Right cardiac atrium (tissue), 5 donors: ENCODE measurements around the gene TACR1. TPM values are rescaled to one million over a fixed set of nuclear protein-coding genes. Genes with fewer than 3 reads are reported as not detected.
A peak's percentile ranks its signal among the peaks of the same experiment; 100 is the strongest.
"Not testable (repeated sequence)": the region's sequence is repeated elsewhere in the genome, so short reads cannot be mapped to it uniquely, and the experiment has no call there.

Experiments used
- ATAC-seq, 2 donors: fragments of 200-7000 bp; cut with Tn5 transposase; one replicate each; pipeline versions ENCODE4 v1.8.0 to v1.9.1; 2020; ENCODE audit warnings: moderate library complexity in 2 of 2, mild to moderate bottlenecking in 1 of 2
- DNase-seq, 3 donors: peaks; one replicate each; pipeline ENCODE4 v3.0.0-alpha.2; 2020
- H3K27ac ChIP-seq: one replicate; pipeline ENCODE4 v1.5.1; 2013; ENCODE audit warnings: mild to moderate bottlenecking, low read length, control low read depth, moderate library complexity
- H3K27me3 ChIP-seq: one replicate; pipeline ENCODE4 v1.6.1; 2013; ENCODE audit not compliant: control insufficient read depth, insufficient read depth
- H3K4me1 ChIP-seq: one replicate; pipeline ENCODE4 v1.6.1; 2013; ENCODE audit warnings: low read length; ENCODE audit not compliant: control insufficient read depth, insufficient read depth
- H3K4me3 ChIP-seq: one replicate; pipeline ENCODE4 v1.5.1; 2013; ENCODE audit warnings: low read length, control low read depth
- H3K9me3 ChIP-seq: one replicate; pipeline ENCODE4 v1.6.1; 2013; ENCODE audit warnings: low read length; ENCODE audit not compliant: control insufficient read depth
- WGBS: extraction: QIAGEN DNeasy Blood & Tissue Kit; methylation state at CpG from one replicate; pipeline ENCODE4 v1.1.7; 2013; 5-methylcytosine and 5-hydroxymethylcytosine counted together
- intact Hi-C, 4 donors: fragments of 100-400 bp; cut with DNase I; formaldehyde crosslinking; loops; one replicate each; pipeline versions ENCODE4 v1.11.0 to v1.14.0; 2022 to 2023
- polyA plus RNA-seq: library from polyadenylated mRNA; stranded (reverse); fragments of 200-250 nt; gene quantifications from one replicate; pipeline ENCODE4 v1.2.3, GENCODE V29; 2013
- total RNA-seq, 4 donors: library from RNA; stranded (reverse); fragmentation: NEBNext Ultra II Directional; extraction: Animal tissue kit (Norgen Biotek cat#: 25700); gene quantifications; one replicate each; pipeline ENCODE4 v1.2.1, GENCODE V29; 2021
- donor health status: healthy with polysubstance abuse.
- donor health status: DM: no; HTN: yes; CAD: no.
- donor health status: DM: no; HTN: no; CAD: no.
- donor health status: DM: no; HTN: yes; CAD: no; lungs with severe emphysema.
- donor health status: DM: yes; HTN: yes; CAD: no.

Gene TACR1
- total and polyA plus RNA-seq, 5 donors, result 0.07 to 0.21 (median 0.11) TPM; not detected in 2

DNA sequence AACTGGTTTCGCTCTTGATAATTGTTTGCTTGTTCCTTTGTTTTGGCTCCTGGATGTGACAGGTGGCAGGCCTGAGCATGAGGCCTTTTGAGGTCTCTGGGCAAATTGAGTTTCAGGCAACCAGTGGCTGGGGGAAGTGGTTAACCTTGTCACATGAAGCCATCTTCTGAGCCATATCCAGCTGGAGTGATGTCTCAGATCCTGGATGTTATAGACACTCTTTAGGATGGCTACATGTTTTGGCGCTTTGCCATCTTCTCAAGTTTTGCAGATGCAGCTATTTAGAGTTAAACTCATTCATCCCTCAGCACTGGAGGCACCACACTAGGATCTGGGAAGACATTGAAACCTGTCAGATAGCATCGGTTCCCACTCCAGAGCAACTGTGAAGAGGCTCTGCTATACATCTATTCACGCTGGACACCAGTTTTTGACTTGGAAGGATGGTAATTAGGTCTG lies 25.3 kb upstream of the TACR1 start:
- H3K4me3 ChIP-seq, result no peak overlapping the region
- H3K9me3 ChIP-seq, result no peaks in the 10 kb centered on the region

DNA sequence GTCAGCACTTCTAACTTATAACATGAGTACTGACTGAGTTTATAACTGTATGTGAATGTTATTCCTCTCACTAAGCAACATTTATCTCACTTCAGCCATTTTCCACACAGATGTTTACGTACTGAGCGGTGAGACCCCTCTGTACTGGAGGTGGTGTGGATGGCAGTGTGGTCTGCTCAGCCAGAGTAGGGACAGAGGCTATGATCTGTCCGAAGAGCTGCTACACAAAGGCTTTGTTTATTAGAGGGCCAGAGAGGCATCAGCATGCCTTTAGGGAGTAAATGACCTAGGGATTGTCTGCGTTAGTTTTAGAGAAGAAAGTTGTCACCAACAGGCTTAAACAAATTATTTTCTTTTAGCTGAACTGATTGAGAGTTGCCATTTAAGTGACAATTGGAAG lies 23.2 kb upstream of the TACR1 start:
- Histone ChIP-seq H3K9me3 (no peaks in the 10 kb centered on the region), H3K27me3 (no peaks in the 10 kb centered on the region), H3K4me3 (no peak overlapping the region), H3K4me1 (no peaks in the 10 kb centered on the region), H3K27ac (no peak overlapping the region)
- WGBS, result 74% methylated on average over 4 of the region's 4 CpGs
- ATAC-seq (no peak), DNase-seq (no peak)
- intact Hi-C loops, result no loop called here

More for the DNA sequence above, 25.3 kb upstream of the TACR1 start:
- Histone ChIP-seq H3K4me1 (no peaks in the 10 kb centered on the region), H3K27ac (no peak overlapping the region), H3K27me3 (no peaks in the 10 kb centered on the region)
- no peak for DNase-seq
- intact Hi-C loops, result no loop called here
- no peak for ATAC-seq
- 84% methylated on average over 4 of the region's 4 CpGs for WGBS

DNA sequence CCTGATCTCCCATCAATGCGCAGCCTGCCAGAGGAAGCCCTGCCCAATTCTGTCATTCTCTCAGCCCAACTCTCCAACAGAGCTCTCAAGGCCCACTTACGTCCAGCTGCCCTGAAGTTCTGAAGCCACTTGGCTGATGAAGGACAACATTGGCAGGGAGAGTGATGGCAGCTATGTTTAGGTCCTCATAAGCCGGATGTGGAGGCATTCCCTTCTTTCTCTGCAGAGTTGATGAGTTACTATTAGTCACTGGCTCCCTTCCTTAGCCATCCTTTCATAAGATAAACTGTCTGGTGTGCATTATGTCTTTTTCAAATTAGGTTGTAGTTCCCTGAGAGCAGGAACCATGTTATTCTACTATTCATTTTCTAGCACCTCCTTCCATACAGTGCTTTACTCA lies 22.5 kb upstream of the TACR1 start:
- Histone ChIP-seq H3K27ac (no peak overlapping the region), H3K4me1 (no peaks in the 10 kb centered on the region), H3K9me3 (no peaks in the 10 kb centered on the region), H3K27me3 (no peaks in the 10 kb centered on the region), H3K4me3 (no peak overlapping the region)
- no peak for ATAC-seq
- no peak for DNase-seq
- 84% methylated on average over 3 of the region's 3 CpGs for WGBS
- intact Hi-C loops, result no loop called here

DNA sequence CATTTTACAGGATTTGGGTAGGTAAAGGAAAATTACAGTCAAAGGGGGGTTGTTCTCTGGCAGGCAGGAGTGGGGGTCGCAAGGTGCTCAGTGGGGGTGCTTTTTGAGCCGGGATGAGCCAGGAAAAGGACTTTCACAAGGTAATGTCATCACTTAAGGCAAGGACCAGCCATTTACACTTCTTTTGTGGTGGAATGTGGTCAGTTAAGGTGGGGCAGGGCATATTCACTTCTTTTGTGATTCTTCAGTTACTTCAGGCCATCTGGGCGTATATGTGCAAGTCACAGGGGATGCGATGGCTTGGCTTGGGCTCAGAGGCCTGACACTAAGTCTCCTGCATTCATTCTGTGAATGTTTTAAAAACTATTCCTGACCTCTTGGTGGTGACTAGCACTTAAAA lies 19.9 kb upstream of the TACR1 start:
- H3K9me3 ChIP-seq, H3K27me3 ChIP-seq, H3K27ac ChIP-seq, DNase-seq, intact Hi-C loops, H3K4me1 ChIP-seq, H3K4me3 ChIP-seq, ATAC-seq: not testable (repeated sequence)
- 89% methylated on average over 4 of the region's 4 CpGs for WGBS

DNA sequence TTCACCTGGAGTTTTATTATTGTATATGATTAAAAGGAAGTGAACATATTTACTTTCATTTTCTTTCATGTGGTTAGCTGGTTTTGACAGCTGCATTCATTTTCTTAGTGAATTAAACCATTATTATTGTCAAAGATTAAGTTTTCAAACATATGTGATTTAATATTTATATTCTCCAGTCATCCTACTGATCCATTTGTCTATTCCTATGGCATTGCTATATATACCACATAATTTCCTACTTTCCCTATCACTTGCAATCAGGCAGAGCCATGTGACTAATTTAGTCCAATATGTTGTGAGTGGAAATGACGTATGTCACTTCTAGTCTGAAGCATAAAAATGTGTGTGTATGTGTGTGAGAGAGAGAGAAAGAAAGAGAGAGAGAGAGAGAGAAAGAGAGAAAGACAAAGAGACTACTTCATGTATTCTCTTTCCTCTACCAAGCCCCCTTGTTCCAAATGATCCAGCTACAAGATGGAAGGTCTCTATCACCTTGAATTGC lies 12.0 kb upstream of the TACR1 start:
- no peaks in the 10 kb centered on the region for H3K9me3 ChIP-seq
- H3K4me3 ChIP-seq, result no peak overlapping the region
- DNase-seq (no peak), ATAC-seq (no peak)
- no peaks in the 10 kb centered on the region for H3K4me1 ChIP-seq
- no peaks in the 10 kb centered on the region for H3K27me3 ChIP-seq
- H3K27ac ChIP-seq, result no peak overlapping the region
- 83% methylated on average over 1 of the region's 1 CpG for WGBS
- intact Hi-C loops, result no loop called here

DNA sequence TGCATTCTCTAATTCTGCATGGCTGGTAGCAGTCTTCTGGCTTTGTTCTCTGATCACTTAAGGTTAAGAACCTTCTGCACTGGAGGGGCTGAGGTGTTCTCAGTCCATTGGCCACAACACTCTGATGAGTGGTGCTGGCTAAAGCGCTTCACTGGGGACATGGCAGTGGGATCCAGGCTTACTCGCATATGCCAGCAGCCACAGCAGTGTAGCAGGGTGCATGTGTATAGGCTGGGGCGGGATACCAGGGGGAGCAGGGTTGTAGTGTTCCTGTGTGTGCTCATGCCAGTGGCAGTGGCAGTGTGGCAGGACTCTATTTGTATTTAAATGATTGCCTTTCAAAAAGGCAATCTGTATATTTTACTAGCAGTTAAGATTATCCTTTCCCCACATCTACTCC lies 11.1 kb upstream of the TACR1 start:
- Histone ChIP-seq H3K9me3 (no peaks in the 10 kb centered on the region), H3K27me3 (no peaks in the 10 kb centered on the region), H3K27ac (no peak overlapping the region), H3K4me1 (no peaks in the 10 kb centered on the region), H3K4me3 (no peak overlapping the region)
- 97% methylated on average over 3 of the region's 3 CpGs for WGBS
- no peak for ATAC-seq
- DNase-seq, result no peak
- intact Hi-C loops, result no loop called here

DNA sequence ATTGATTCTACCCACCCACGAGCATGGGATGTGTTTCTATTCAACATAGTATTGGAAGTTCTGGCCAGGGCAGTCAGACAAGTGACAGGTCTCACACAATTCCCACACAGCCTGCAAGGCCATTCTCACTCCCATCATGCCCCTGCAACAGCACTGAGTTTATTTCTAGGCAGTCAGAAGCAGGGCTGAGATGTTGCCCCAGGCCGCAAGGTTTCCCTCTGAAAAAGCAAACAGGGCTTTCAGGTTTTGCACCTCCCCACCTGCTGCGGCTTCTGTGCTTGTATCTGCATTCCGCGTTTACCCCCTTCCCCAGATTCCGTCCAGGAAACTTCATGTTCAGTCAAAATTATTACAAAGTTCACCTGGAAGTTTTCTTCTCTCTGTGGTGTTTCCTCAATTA lies 9.4 kb upstream of the TACR1 start:
- WGBS, result 77% methylated on average over 6 of the region's 6 CpGs
- H3K4me1 ChIP-seq, result no peaks in the 10 kb centered on the region
- intact Hi-C loops, result no loop called here
- H3K27me3 ChIP-seq, result no peaks in the 10 kb centered on the region
- DNase-seq (no peak), ATAC-seq (no peak)
- no peak overlapping the region for H3K4me3 ChIP-seq
- H3K9me3 ChIP-seq, result no peaks in the 10 kb centered on the region
- H3K27ac ChIP-seq, result no peak overlapping the region

DNA sequence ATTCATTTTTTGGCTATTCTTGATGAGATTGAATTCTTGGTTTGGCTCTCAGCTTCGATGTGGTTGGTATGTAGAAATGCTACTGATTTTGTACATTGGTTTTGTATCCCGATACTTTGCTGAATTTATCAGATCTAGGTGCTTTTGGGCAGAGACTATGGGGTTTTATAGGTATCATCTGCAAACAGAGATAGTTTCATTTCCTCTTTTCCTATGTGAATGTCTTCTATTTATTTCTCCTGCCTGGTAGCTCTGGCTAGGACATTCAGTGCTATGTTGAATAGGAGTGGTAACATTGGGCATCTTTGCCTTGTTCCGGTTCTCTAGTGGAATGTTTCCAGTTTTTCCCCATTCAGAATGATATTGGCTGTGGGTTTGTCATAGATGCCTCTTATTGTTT lies 5.5 kb upstream of the TACR1 start:
- Histone ChIP-seq H3K9me3 (no peaks in the 10 kb centered on the region), H3K4me3 (no peak overlapping the region), H3K27me3 (no peaks in the 10 kb centered on the region), H3K27ac (no peak overlapping the region), H3K4me1 (peaks cover 2% of the 10 kb centered on the region)
- DNase-seq (no peak), ATAC-seq (no peak)
- intact Hi-C loops, result no loop called here
- 81% methylated on average over 3 of the region's 3 CpGs for WGBS

DNA sequence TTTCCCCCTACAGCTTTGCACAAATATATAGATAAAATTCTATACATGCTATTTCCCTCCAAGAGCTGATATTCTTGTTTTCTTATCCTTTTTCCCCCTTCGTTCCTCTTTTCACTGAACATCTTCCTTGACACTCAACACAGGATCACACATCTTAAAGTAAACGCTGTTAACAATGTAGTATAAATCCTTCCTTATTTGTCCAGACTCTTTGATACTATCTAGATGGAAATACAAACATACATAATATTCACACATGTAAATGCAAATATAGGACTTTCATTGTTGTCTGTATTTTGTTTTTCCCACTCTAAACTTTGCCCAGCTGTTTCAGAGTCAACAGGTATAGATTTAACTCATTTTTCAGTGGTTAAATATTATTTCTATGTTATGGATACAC lies 3.0 kb upstream of the TACR1 start:
- ATAC-seq (no peak), DNase-seq (no peak)
- intact Hi-C loops, result no loop called here
- WGBS, result 49% methylated on average over 2 of the region's 2 CpGs
- Histone ChIP-seq H3K9me3 (no peaks in the 10 kb centered on the region), H3K27me3 (no peaks in the 10 kb centered on the region), H3K27ac (no peak overlapping the region), H3K4me1 (peaks cover 7% of the 10 kb centered on the region), H3K4me3 (no peak overlapping the region)

DNA sequence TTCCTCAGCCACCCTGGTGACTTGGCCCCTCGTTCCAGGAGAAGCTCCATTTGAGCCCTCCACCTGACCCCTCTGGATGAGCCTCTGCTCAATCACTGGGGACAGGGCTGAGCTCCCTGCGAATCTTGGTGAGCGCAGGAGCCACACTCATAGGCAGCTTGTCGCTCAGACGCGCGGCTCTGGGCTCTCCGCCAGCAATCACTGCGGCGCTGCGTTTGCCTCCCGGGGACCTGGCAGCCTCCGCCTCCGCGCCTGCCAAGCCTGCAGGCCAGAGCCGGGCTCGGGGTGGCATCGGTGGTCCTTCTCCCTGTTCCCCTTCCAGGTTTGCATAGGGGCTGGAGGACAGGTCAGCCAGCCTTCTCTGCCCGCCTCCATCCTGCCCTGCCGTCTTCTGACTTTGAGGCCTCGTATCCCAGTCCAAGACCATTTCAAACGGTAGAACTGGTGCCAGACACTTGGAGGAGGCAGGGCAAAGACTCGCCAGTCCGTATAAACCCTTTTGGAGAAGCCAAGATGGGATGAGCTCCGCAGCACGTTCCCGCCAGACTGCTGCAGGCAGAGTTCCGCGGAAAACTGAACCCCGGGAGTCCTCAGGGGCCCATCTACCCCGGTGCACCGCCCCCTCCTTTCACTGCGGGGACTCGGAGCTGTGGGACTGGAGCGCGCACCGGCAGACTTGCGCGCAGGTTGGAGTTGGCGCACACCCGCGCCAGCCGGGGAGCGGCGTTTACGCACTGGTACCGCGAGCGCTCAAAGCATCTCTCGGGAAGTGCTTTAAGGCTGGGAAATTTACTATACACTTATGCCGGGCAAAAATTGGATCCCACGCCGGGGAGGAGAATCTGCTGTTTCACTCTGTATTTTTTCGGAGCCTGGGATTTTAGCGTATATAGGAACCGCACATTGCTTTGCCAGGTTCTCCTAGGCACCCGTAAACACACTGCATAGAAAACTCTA lies 1.1 kb upstream of the TACR1 start:
- DNase-seq (peak; percentile 63 to 83 (median 78)), ATAC-seq (peak; percentile 80 to 88)
- peak overlapping the region; percentile 26 for H3K4me3 ChIP-seq
- H3K9me3 ChIP-seq, result no peaks in the 10 kb centered on the region
- peaks cover 3% of the 10 kb centered on the region for H3K27me3 ChIP-seq
- WGBS, result under 1% methylated on average over 57 of the region's 57 CpGs
- intact Hi-C loops, result no loop called here
- peaks cover 7% of the 10 kb centered on the region for H3K4me1 ChIP-seq
- H3K27ac ChIP-seq, result no peak overlapping the region

DNA sequence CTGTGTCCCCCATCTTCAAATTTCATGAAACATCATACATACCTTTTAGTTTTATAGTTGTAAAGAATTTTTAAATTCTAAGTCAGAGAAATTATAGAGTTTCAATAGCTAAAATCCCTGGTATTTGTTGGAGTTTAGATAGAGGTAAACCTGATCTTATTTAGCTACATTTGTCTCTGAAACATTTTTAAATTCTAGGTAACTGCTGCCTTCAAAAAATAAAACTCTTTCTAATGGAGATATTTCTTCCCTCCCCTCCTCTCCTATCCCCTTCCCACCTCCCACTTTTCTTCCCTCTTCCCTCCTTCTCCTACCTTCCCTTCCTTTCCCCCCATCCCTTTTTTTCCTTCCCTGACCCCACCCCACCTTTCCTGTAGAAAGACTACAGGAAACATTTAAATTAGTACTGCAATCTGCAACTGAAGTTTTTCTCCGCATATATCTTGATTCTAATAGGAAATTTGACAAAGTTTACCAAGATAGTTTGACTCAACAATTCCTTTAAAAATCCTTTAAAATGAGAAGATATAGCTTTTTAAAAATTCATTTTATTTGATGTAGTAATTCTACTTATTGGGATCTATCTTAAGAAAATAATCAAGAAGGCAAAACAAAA lies 4.1 kb downstream of the TACR1 start:
- 80% methylated on average over 1 of the region's 1 CpG for WGBS
- Histone ChIP-seq H3K27me3 (peaks cover 3% of the 10 kb centered on the region), H3K9me3 (no peaks in the 10 kb centered on the region), H3K4me1 (peaks cover 7% of the 10 kb centered on the region), H3K27ac (no peak overlapping the region), H3K4me3 (no peak overlapping the region)
- ATAC-seq (no peak), DNase-seq (no peak)
- intact Hi-C loops, result no loop called here
